ENCODE measurements around the gene RBP7.
A peak's percentile ranks its signal among the peaks of the same experiment; 100 is the strongest.
"Not testable (repeated sequence)": the region's sequence is repeated elsewhere in the genome, so short reads cannot be mapped to it uniquely, and the experiment has no call there.

RBP7 gene

GRCh38 chr1:9996624-9997582, at the start of gene RBP7:
Gene RBP7 (plus strand): TSS chr1:9997228. CDS start chr1:9997259, 31 bp downstream.
- peak in 1 of 2 donors; percentile 6 for DNase-seq (ENCODE audit: low read depth in 2 of 2)

- no peak for DNase-seq (ENCODE audit: low read depth in 2 of 2)
These were observed 39.3 kb upstream of the RBP7 start for GRCh38 chr1:9957726-9958125.

GRCh38 chr1:9960011-9960410, 37.0 kb upstream of the RBP7 start:
- DNase-seq (ENCODE audit: low read depth in 2 of 2), result no peak

GRCh38 chr1:9960706-9961562, 36.1 kb upstream of the RBP7 start:
- DNase-seq (ENCODE audit: low read depth in 2 of 2), result no peak

GRCh38 chr1:9984253-9984652, 12.8 kb upstream of the RBP7 start:
- DNase-seq (ENCODE audit: low read depth in 2 of 2), result no peak

GRCh38 chr1:9985001-9985400, 12.0 kb upstream of the RBP7 start:
- DNase-seq (ENCODE audit: low read depth in 2 of 2), result no peak

- DNase-seq (ENCODE audit: low read depth in 2 of 2), result no peak
These were observed 7.3 kb upstream of the RBP7 start for GRCh38 chr1:9989773-9990172.

GRCh38 chr1:9990944-9991343, 6.1 kb upstream of the RBP7 start:
- no peak for DNase-seq (ENCODE audit: low read depth in 2 of 2)

GRCh38 chr1:9992910-9993309, 4.1 kb upstream of the RBP7 start:
- DNase-seq (ENCODE audit: low read depth in 2 of 2), result no peak

- DNase-seq (ENCODE audit: low read depth in 2 of 2), result no peak
These were observed 3.4 kb upstream of the RBP7 start for GRCh38 chr1:9993561-9994075.

- no peak for DNase-seq (ENCODE audit: low read depth in 2 of 2)
These were observed 4.1 kb downstream of the RBP7 start for GRCh38 chr1:10001016-10001665.

- DNase-seq (ENCODE audit: low read depth in 2 of 2), result not testable (repeated sequence)
These were observed 8.2 kb downstream of the RBP7 start for GRCh38 chr1:10005248-10005647.

- no peak for DNase-seq (ENCODE audit: low read depth in 2 of 2)
These were observed 10.1 kb downstream of the RBP7 start for GRCh38 chr1:10007169-10007568.

- no peak for DNase-seq (ENCODE audit: low read depth in 2 of 2)
These were observed 17.0 kb downstream of the RBP7 start for GRCh38 chr1:10014016-10014415.

- DNase-seq (ENCODE audit: low read depth in 2 of 2), result no peak
These were observed 22.5 kb downstream of the RBP7 start for GRCh38 chr1:10019561-10019960.

GRCh38 chr1:10020086-10020485, 23.1 kb downstream of the RBP7 start:
- DNase-seq (ENCODE audit: low read depth in 2 of 2), result no peak

GRCh38 chr1:10020678-10021077, 23.6 kb downstream of the RBP7 start:
- DNase-seq (ENCODE audit: low read depth in 2 of 2), result not testable (repeated sequence)

- not testable (repeated sequence) for DNase-seq (ENCODE audit: low read depth in 2 of 2)
These were observed 25.0 kb downstream of the RBP7 start for GRCh38 chr1:10021992-10022391.

- DNase-seq (ENCODE audit: low read depth in 2 of 2), result no peak
These were observed 25.6 kb downstream of the RBP7 start for GRCh38 chr1:10022656-10023055.

- no peak for DNase-seq (ENCODE audit: low read depth in 2 of 2)
These were observed 28.3 kb downstream of the RBP7 start for GRCh38 chr1:10025354-10025753.

- DNase-seq (ENCODE audit: low read depth in 2 of 2), result no peak
These were observed 30.0 kb downstream of the RBP7 start for GRCh38 chr1:10027027-10027426.
